H1 (cell line): ENCODE measurements around the gene ERAP2. TPM values are rescaled to one million over a fixed set of nuclear protein-coding genes. Genes with fewer than 3 reads are reported as not detected.
A peak's percentile ranks its signal among the peaks of the same experiment; 100 is the strongest.

Experiments
- BACH1 ChIP-seq: IDR thresholded peaks from 2 replicates; pipeline ENCODE4 v1.6.1; 2012; ENCODE audit warnings: low read length, improper control_type of control experiment
- CEBPB ChIP-seq: IDR thresholded peaks from 2 replicates; pipeline ENCODE4 v1.6.1; 2012; ENCODE audit warnings: low read depth, low read length
- CHD7 ChIP-seq: fragments of 300-600 bp; sonication (generic); IDR thresholded peaks from 2 replicates; pipeline ENCODE4 v1.7.1; 2012; ENCODE audit warnings: low read length, moderate library complexity, mild to moderate bottlenecking, inconsistent platforms; ENCODE audit not compliant: insufficient replicate concordance
- EP300 ChIP-seq, 2 experiments: IDR thresholded peaks; 1 replicate in 1 of 2; 2 replicates in 1 of 2; pipeline ENCODE4 v1.6.1; 2011 to 2012; ENCODE audit warnings: low read depth in 2 of 2, low read length in 2 of 2, mild to moderate bottlenecking in 2 of 2, borderline replicate concordance in 1 of 2, inconsistent platforms in 1 of 2, moderate library complexity in 1 of 2
- EZH2 ChIP-seq: fragments of 200-600 bp; sonication (generic); IDR thresholded peaks from 2 replicates; pipeline ENCODE4 v1.7.1; 2012; ENCODE audit warnings: low read depth, mild to moderate bottlenecking, moderate library complexity, low read length, inconsistent platforms; ENCODE audit not compliant: severe bottlenecking
- KDM4A ChIP-seq: IDR thresholded peaks from one replicate; pipeline ENCODE4 v1.7.1; 2012; ENCODE audit warnings: low read depth, mild to moderate bottlenecking, moderate library complexity, low read length, inconsistent platforms; ENCODE audit not compliant: severe bottlenecking
- POLR2A ChIP-seq, 2 experiments: IDR thresholded peaks; 1 replicate in 1 of 2; 2 replicates in 1 of 2; pipeline ENCODE4 v1.6.1; 2011; ENCODE audit warnings: low read depth in 2 of 2, low read length in 2 of 2, mild to moderate bottlenecking in 2 of 2; ENCODE audit errors: control extremely low read depth in 1 of 2
- POU5F1 ChIP-seq: IDR thresholded peaks from 2 replicates; pipeline ENCODE4 v1.6.1; 2011; ENCODE audit warnings: low read depth, mild to moderate bottlenecking, low read length, moderate library complexity
- TBP ChIP-seq: IDR thresholded peaks from 2 replicates; pipeline ENCODE4 v1.6.1; 2011; ENCODE audit warnings: low read depth, low read length, improper control_type of control experiment
- polyA plus RNA-seq, 7 experiments: library from polyadenylated mRNA; depleted of rRNA in 3 of 7; stranded (reverse) in 5 of 7; unstranded in 2 of 7; fragments of >200 nt in 5 of 7; fragments of 200-250 nt in 2 of 7; gene quantifications; 1 replicate in 5 of 7; 2 replicates in 1 of 7; 4 replicates in 1 of 7; pipeline versions ENCODE4 v1.2.1 to v1.2.3, GENCODE V29; 2011 to 2013; ENCODE audit warnings: missing spikeins in 2 of 7, mixed read lengths in 2 of 7
- total RNA-seq: library from RNA; stranded (reverse); fragmentation: NEBNext Ultra II Directional; extraction: Animal tissue kit (Norgen Biotek cat#: 25700); gene quantifications from 2 replicates; pipeline ENCODE4 v1.2.1, GENCODE V29; 2021

Gene ERAP2
- total and polyA plus RNA-seq, 2 of the 8 experiments (the other 6 are each of a cell fraction or from before 2014, with no cell fraction given): 0.14 TPM; not detected in 1

DNA sequence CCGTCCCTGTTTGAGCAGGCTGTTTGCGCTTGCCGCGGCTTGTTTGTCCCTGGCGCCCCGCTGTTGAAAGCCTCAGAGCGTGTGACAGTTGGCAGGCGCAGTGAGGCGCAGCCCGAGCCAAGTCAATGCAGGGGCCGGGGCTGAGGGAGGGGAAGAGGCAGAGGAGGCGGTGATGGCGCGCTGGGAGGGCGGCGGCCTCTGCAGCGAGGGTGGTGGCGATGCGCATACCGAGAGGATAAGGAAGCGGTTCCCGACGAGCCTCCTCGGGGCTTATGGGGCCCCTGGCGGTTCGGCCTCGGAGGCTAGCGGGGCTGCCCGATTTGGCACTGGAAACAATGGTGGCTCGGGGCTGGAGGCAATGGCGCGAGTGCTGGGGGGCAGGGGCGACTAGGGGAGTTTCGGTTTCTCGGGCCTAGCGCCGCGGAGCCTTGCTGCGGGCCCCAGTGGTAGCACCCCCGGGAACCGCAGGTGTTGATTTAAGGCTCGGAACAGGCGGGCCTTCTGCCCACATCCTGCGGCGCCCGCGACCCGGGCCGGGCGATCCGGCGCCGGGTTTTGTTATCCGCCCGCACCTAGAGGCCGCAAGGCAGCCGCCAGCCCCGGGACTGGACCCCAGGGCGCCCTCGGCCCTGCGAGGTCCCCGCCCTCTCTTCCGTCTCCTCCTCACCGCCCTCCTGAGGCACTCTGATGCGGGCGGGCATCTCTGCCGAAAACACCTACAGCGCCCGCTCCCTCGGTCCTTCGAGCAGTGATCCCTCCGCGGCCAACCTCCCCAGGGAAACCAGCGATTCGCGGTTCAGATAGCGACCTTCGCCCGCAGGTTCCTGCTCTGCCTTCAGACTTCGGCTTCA lies 58.6 kb downstream of the ERAP2 start (continued):
- TF ChIP-seq CEBPB: no peak
- no peak for TF ChIP-seq CHD7
- no peak for TF ChIP-seq BACH1
- TF ChIP-seq TBP: peak; percentile 37
- no peak for TF ChIP-seq POU5F1
- no peak for TF ChIP-seq EZH2
- TF ChIP-seq EP300 (IDR thresholded peaks at IDR 0.05; ENCODE audit: borderline replicate concordance in 1 of 2, low read depth in 2 of 2, low read length in 2 of 2): no peak
- peak; percentile 31 to 38; a peak in 2 of 3 replicates for TF ChIP-seq POLR2A (IDR thresholded peaks at IDR 0.05; ENCODE audit: control extremely low read depth in 1 of 2, low read depth in 2 of 2, low read length in 2 of 2)
- TF ChIP-seq KDM4A: peak; percentile 91
